ENCODE data around the gene EIPR1. TPM values are rescaled to one million over a fixed set of nuclear protein-coding genes. Genes with fewer than 3 reads are reported as not detected.

The EIPR1 gene
- polyA plus RNA-seq, 2 of the 4 experiments (the other 2 are of a cell fraction), result 55.0 to 65.0 TPM

DNA sequence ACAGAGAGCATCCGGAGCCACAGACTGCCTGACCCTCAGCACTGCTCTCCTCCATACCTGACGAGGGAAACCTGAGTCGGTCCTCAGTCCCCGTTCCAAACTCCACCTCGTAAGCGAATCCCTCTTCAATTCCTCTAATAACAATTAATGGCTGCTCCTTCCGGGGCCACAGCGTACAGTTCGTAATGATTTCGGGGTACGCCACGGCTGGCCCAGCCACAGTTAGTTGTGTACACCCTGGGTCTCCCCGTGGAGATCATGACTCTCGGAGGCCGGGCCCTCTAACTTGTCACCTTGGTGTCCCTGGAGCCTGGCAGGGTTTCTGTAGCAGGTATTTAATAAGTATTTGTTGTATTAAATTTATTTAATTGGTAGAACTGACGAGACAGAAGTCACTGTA is 121.5 kb downstream of the EIPR1 start:
- no peak overlapping the region for H3K4me3 ChIP-seq
- FAIRE-seq (no peak), DNase-seq (ENCODE audit: low read depth in 1 of 2, low spot score in 1 of 2) (no peak), ATAC-seq (no peak)
- ChIA-PET CTCF (no interaction called here), POLR2A (no interaction called here)
- no peak overlapping the region for H3K4me2 ChIP-seq
- TF ChIP-seq POLR2A (IDR thresholded peaks at IDR 0.05; ENCODE audit: low read length), result no peak
- TF ChIP-seq TP53 (CRISPR knock-in tag; IDR thresholded peaks at IDR 0.05), result no peak
- TF ChIP-seq RAD21 (conservative IDR thresholded peaks at IDR 0.05 in 1 of 2, IDR thresholded peaks at IDR 0.05 in 1 of 2), result no peak
- TF ChIP-seq CHD2 (IDR thresholded peaks at IDR 0.05; ENCODE audit: low read length, partially characterized antibody), result no peak
- no peak for TF ChIP-seq RNF2 (IDR thresholded peaks at IDR 0.05; ENCODE audit: borderline replicate concordance, low read depth)
- no peak for TF ChIP-seq EHF (CRISPR knock-in tag; IDR thresholded peaks at IDR 0.05)
- TF ChIP-seq, protein P1, sequence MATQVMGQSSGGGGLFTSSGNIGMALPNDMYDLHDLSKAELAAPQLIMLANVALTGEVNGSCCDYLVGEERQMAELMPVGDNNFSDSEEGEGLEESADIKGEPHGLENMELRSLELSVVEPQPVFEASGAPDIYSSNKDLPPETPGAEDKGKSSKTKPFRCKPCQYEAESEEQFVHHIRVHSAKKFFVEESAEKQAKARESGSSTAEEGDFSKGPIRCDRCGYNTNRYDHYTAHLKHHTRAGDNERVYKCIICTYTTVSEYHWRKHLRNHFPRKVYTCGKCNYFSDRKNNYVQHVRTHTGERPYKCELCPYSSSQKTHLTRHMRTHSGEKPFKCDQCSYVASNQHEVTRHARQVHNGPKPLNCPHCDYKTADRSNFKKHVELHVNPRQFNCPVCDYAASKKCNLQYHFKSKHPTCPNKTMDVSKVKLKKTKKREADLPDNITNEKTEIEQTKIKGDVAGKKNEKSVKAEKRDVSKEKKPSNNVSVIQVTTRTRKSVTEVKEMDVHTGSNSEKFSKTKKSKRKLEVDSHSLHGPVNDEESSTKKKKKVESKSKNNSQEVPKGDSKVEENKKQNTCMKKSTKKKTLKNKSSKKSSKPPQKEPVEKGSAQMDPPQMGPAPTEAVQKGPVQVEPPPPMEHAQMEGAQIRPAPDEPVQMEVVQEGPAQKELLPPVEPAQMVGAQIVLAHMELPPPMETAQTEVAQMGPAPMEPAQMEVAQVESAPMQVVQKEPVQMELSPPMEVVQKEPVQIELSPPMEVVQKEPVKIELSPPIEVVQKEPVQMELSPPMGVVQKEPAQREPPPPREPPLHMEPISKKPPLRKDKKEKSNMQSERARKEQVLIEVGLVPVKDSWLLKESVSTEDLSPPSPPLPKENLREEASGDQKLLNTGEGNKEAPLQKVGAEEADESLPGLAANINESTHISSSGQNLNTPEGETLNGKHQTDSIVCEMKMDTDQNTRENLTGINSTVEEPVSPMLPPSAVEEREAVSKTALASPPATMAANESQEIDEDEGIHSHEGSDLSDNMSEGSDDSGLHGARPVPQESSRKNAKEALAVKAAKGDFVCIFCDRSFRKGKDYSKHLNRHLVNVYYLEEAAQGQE (IDR thresholded peaks at IDR 0.05), result no peak
- no peak for TF ChIP-seq KDM5A (IDR thresholded peaks at IDR 0.05)
- no peak for TF ChIP-seq EHMT2 (IDR thresholded peaks at IDR 0.05; ENCODE audit: low read depth)
- no peak for TF ChIP-seq POLR2AphosphoS2 (conservative IDR thresholded peaks at IDR 0.05; ENCODE audit: low read length)
- no peak for TF ChIP-seq HMGXB4 (CRISPR knock-in tag; IDR thresholded peaks at IDR 0.05; ENCODE audit: borderline replicate concordance)
- TF ChIP-seq, protein P2, sequence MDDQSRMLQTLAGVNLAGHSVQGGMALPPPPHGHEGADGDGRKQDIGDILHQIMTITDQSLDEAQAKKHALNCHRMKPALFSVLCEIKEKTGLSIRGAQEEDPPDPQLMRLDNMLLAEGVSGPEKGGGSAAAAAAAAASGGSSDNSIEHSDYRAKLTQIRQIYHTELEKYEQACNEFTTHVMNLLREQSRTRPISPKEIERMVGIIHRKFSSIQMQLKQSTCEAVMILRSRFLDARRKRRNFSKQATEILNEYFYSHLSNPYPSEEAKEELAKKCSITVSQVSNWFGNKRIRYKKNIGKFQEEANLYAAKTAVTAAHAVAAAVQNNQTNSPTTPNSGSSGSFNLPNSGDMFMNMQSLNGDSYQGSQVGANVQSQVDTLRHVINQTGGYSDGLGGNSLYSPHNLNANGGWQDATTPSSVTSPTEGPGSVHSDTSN (IDR thresholded peaks at IDR 0.05), result no peak
- TF ChIP-seq FOSL2 (IDR thresholded peaks at IDR 0.05), result no peak
- no peak for TF ChIP-seq FOSL2 (CRISPR knock-in tag; IDR thresholded peaks at IDR 0.05)
- no peak for TF ChIP-seq CEBPB (IDR thresholded peaks at IDR 0.05)
- TF ChIP-seq CBX2 (IDR thresholded peaks at IDR 0.05; ENCODE audit: borderline replicate concordance, low read depth), result no peak
- TF ChIP-seq, protein P3, sequence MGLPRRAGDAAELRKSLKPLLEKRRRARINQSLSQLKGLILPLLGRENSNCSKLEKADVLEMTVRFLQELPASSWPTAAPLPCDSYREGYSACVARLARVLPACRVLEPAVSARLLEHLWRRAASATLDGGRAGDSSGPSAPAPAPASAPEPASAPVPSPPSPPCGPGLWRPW (IDR thresholded peaks at IDR 0.05), result no peak
- TF ChIP-seq, protein P4, sequence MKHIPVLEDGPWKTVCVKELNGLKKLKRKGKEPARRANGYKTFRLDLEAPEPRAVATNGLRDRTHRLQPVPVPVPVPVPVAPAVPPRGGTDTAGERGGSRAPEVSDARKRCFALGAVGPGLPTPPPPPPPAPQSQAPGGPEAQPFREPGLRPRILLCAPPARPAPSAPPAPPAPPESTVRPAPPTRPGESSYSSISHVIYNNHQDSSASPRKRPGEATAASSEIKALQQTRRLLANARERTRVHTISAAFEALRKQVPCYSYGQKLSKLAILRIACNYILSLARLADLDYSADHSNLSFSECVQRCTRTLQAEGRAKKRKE (CRISPR knock-in tag; IDR thresholded peaks at IDR 0.05; ENCODE audit: low read depth), result no peak
- H3K4me1 ChIP-seq, result no peaks in the 10 kb centered on the region
- H3K27ac ChIP-seq, result no peak overlapping the region
- 94% methylated on average over 16 of the region's 16 CpGs for WGBS (ENCODE audit: missing lambda C conversion rate)
- peaks cover 6% of the 10 kb centered on the region for H3K9me3 ChIP-seq

GRCh38 chr2:3254442-3254941 is 123.1 kb downstream of the EIPR1 start:
- FAIRE-seq (no peak), DNase-seq (ENCODE audit: low read depth in 1 of 2, low spot score in 1 of 2) (no peak), ATAC-seq (no peak)
- WGBS (ENCODE audit: missing lambda C conversion rate), result 88% methylated on average over 10 of the region's 10 CpGs
- H3K4me3 ChIP-seq, result no peak overlapping the region
- H3K9me3 ChIP-seq, result peaks cover 20% of the 10 kb centered on the region
- CTCF ChIA-PET, result no interaction called here
- POLR2A ChIA-PET, result no interaction called here
- no peak overlapping the region for H3K4me2 ChIP-seq
- TF ChIP-seq POLR2AphosphoS2 (conservative IDR thresholded peaks at IDR 0.05; ENCODE audit: low read length) (no peak), HOXA7 (CRISPR knock-in tag; IDR thresholded peaks at IDR 0.05) (no peak)
- TF ChIP-seq, protein P4 (CRISPR knock-in tag; IDR thresholded peaks at IDR 0.05; ENCODE audit: low read depth), result no peak
- H3K4me1 ChIP-seq, result no peaks in the 10 kb centered on the region
- H3K27ac ChIP-seq, result no peak overlapping the region
